Measurements from ENCODE around the gene MEGF9.

Gene MEGF9

GRCh38 chr9:120708526-120709224 is 5.6 kb downstream of the MEGF9 start:
- no peak overlapping the region for H3K4me3 ChIP-seq (ENCODE audit: low read depth, low read length)

- H3K4me3 ChIP-seq (ENCODE audit: low read depth, low read length): no peak overlapping the region
Observed at GRCh38 chr9:120707170-120707569, 7.1 kb downstream of the MEGF9 start.

GRCh38 chr9:120705174-120705573 is 9.1 kb downstream of the MEGF9 start:
- no peak overlapping the region for H3K4me3 ChIP-seq (ENCODE audit: low read depth, low read length)

GRCh38 chr9:120702075-120702474 is 12.2 kb downstream of the MEGF9 start:
- H3K4me3 ChIP-seq (ENCODE audit: low read depth, low read length): no peak overlapping the region

GRCh38 chr9:120701248-120701647 is 13.0 kb downstream of the MEGF9 start:
- no peak overlapping the region for H3K4me3 ChIP-seq (ENCODE audit: low read depth, low read length)

- no peak overlapping the region for H3K4me3 ChIP-seq (ENCODE audit: low read depth, low read length)
Observed at GRCh38 chr9:120698766-120699165, 15.5 kb downstream of the MEGF9 start.

- no peak overlapping the region for H3K4me3 ChIP-seq (ENCODE audit: low read depth, low read length)
Observed at GRCh38 chr9:120697448-120697847, 16.8 kb downstream of the MEGF9 start.

GRCh38 chr9:120696551-120697230 is 17.6 kb downstream of the MEGF9 start:
- no peak overlapping the region for H3K4me3 ChIP-seq (ENCODE audit: low read depth, low read length)

- no peak overlapping the region for H3K4me3 ChIP-seq (ENCODE audit: low read depth, low read length)
Observed at GRCh38 chr9:120694559-120694958, 19.7 kb downstream of the MEGF9 start.

GRCh38 chr9:120693700-120694008 is 20.6 kb downstream of the MEGF9 start:
- no peak overlapping the region for H3K4me3 ChIP-seq (ENCODE audit: low read depth, low read length)

GRCh38 chr9:120692901-120693699 is 21.2 kb downstream of the MEGF9 start:
- no peak overlapping the region for H3K4me3 ChIP-seq (ENCODE audit: low read depth, low read length)

- H3K4me3 ChIP-seq (ENCODE audit: low read depth, low read length): no peak overlapping the region
Observed at GRCh38 chr9:120690372-120690771, 23.9 kb downstream of the MEGF9 start.

- H3K4me3 ChIP-seq (ENCODE audit: low read depth, low read length): no peak overlapping the region
Observed at GRCh38 chr9:120689860-120690259, 24.4 kb downstream of the MEGF9 start.

- no peak overlapping the region for H3K4me3 ChIP-seq (ENCODE audit: low read depth, low read length)
Observed at GRCh38 chr9:120688758-120689157, 25.5 kb downstream of the MEGF9 start.

GRCh38 chr9:120683150-120683549 is 31.1 kb downstream of the MEGF9 start:
- no peak overlapping the region for H3K4me3 ChIP-seq (ENCODE audit: low read depth, low read length)

GRCh38 chr9:120681121-120681520 is 33.1 kb downstream of the MEGF9 start:
- H3K4me3 ChIP-seq (ENCODE audit: low read depth, low read length): no peak overlapping the region

GRCh38 chr9:120680579-120680978 is 33.7 kb downstream of the MEGF9 start:
- no peak overlapping the region for H3K4me3 ChIP-seq (ENCODE audit: low read depth, low read length)

- no peak overlapping the region for H3K4me3 ChIP-seq (ENCODE audit: low read depth, low read length)
Observed at GRCh38 chr9:120680161-120680560, 34.1 kb downstream of the MEGF9 start.

- no peak overlapping the region for H3K4me3 ChIP-seq (ENCODE audit: low read depth, low read length)
Observed at GRCh38 chr9:120677965-120678364, 36.3 kb downstream of the MEGF9 start.

- no peak overlapping the region for H3K4me3 ChIP-seq (ENCODE audit: low read depth, low read length)
Observed at GRCh38 chr9:120676767-120677402, 37.4 kb downstream of the MEGF9 start.

- H3K4me3 ChIP-seq (ENCODE audit: low read depth, low read length): no peak overlapping the region
Observed at GRCh38 chr9:120668399-120668798, 45.9 kb downstream of the MEGF9 start.

GRCh38 chr9:120663950-120664349 is 50.3 kb downstream of the MEGF9 start:
- H3K4me3 ChIP-seq (ENCODE audit: low read depth, low read length): no peak overlapping the region

Data from iPS-11a (cell line).